ENCODE results near the gene RIMKLB.

RIMKLB gene

GRCh38 chr12:8821591-8821990 lies 123.8 kb downstream of the RIMKLB start:
- no peak for DNase-seq

- no peak for DNase-seq
Observed at GRCh38 chr12:8822298-8822697, 124.5 kb downstream of the RIMKLB start, which contains the start of gene A2ML1. A2ML1 (plus strand) TSS chr12:8822621; CDS start chr12:8822652, 31 bp downstream.

DNA sequence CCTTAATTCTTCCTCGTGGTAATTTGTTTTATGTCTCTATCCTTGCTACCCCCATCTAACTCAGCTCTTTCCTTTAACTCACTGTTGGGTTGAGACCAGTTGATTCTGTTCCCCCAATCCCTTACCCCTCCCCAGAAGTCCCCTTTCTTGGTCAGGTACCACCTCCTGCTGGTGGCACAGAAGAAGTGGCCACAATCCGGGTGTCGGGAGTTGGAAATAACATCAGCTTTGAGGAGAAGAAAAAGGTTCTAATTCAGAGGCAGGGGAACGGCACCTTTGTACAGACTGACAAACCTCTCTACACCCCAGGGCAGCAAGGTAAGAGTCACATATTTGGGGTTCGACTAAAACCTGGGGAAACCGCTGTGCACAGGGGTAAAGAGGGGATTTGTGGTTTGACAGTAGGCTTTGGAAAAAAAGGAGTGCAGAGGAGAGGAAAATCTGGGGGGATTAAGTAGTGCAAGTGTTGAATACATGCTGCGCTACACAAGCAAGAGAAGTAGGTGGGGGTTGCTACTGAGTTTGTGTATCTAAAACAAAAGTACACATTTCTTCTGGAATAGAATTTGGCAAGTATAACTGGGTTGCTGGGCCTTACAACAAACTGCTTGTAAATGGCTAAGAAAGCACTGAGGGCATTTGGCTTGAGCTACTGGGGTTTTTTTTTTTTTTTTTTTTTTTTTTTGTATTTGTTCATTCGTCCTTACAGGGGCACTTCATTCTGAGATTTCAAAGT lies 125.9 kb downstream of the RIMKLB start:
- peak; percentile 7 for DNase-seq

- no peak for DNase-seq
Observed at GRCh38 chr12:8827551-8828256, 129.9 kb downstream of the RIMKLB start.

DNA sequence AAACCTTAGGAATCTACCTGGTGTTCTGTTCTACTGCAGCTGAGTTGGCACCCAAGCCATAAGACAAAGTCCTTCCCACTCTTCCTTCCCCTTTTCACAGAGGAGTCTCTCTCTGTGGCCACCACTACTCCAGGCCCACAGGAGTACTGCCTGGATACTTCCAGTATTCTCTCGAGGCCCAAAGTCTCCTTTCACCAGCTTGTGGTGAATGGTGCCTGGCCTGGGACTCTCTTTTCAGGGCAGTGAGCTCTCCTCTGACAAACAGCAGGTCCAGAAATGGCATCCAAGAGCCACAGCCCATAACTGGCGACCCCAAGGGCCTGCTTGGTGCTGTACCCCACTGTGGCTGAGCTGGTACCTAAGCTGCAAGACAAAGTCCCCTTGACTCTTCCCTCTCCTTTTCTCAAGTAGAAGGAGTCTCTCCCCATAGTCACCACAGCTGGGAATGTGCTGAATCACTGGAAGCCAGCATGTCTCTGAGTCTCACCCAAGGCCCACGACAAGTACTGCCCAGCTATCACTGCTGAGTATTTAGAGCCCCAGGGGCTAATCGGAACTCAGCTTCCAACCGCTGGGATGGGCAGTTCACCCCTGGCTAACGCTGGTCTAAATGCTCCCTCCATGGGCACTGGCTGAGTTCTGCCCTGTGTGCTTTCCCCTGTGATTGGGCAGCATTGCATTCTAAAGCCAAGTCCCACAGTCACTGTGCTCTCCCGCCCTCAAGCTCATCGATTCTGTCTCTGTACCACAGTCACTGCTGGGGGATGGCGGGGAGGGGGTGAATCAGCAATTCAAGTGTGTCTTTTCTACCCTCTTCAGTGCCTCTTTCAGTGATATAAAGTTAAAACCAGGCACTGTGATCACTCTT lies 130.7 kb downstream of the RIMKLB start:
- DNase-seq, result no peak

GRCh38 chr12:8829125-8829518 lies 131.3 kb downstream of the RIMKLB start:
- no peak for DNase-seq

DNA sequence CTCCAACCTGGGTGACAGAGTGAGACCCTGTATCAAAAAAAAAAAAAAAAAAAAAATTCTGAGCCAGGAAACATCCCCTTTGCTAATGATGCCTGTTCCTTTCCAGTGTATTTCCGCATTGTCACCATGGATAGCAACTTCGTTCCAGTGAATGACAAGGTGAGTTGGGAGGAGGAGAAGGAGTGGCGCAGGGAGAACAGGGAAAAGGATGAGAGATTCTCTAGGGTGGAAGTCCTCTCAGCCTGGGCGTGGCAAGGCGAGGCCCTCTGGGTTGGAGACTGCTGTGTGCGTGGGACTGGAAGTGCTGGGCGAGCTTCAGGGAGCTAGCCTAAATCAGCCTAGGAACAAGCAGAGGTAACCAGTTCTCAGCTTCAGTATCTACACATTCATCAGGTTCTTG lies 131.8 kb downstream of the RIMKLB start:
- DNase-seq, result no peak

- DNase-seq, result no peak
Observed at GRCh38 chr12:8831116-8831515, 133.3 kb downstream of the RIMKLB start.

- no peak for DNase-seq
Observed at GRCh38 chr12:8832500-8832899, 134.7 kb downstream of the RIMKLB start.

Measured in activated CD4-positive, alpha-beta T cell treated with anti-CD3 and anti-CD28 coated beads for 48 hours (primary cell).